Superior temporal gyrus (tissue), 1 donor: Measurements from ENCODE around the gene HADH.
A peak's percentile ranks its signal among the peaks of the same experiment; 100 is the strongest.
"Not testable (repeated sequence)": the region's sequence is repeated elsewhere in the genome, so short reads cannot be mapped to it uniquely, and the experiment has no call there.

Experiments
- DNase-seq: peaks from one replicate; pipeline ENCODE4 v3.0.0-alpha.2; 2016; ENCODE audit errors: extremely low spot score

The HADH gene

GRCh38 chr4:107996949-107997788 lies 7.5 kb downstream of the HADH start:
- DNase-seq = peak; percentile 38

- peak; percentile 29 for DNase-seq
Observed at GRCh38 chr4:107997794-107998193, 8.1 kb downstream of the HADH start.

- DNase-seq = no peak
Observed at GRCh38 chr4:107999932-108000539, 10.3 kb downstream of the HADH start.

- no peak for DNase-seq
Observed at GRCh38 chr4:108001540-108002135, 11.9 kb downstream of the HADH start.

- DNase-seq = no peak
Observed at GRCh38 chr4:108003982-108004515, 14.4 kb downstream of the HADH start.

- DNase-seq = no peak
Observed at GRCh38 chr4:108004646-108005045, 15.0 kb downstream of the HADH start.

- DNase-seq = no peak
Observed at GRCh38 chr4:108005807-108006206, 16.1 kb downstream of the HADH start.

GRCh38 chr4:108006361-108006760 lies 16.7 kb downstream of the HADH start:
- DNase-seq = no peak

GRCh38 chr4:108007984-108008383 lies 18.3 kb downstream of the HADH start:
- DNase-seq = no peak

- no peak for DNase-seq
Observed at GRCh38 chr4:108008721-108009120, 19.0 kb downstream of the HADH start.

- DNase-seq = no peak
Observed at GRCh38 chr4:108010167-108010566, 20.5 kb downstream of the HADH start.

GRCh38 chr4:108012382-108012781 lies 22.7 kb downstream of the HADH start:
- DNase-seq = not testable (repeated sequence)

- DNase-seq = no peak
Observed at GRCh38 chr4:108013327-108013726, 23.6 kb downstream of the HADH start.

- no peak for DNase-seq
Observed at GRCh38 chr4:108013955-108014354, 24.3 kb downstream of the HADH start.

GRCh38 chr4:108018040-108018883 lies 28.6 kb downstream of the HADH start:
- DNase-seq = peak; percentile 94

GRCh38 chr4:108018884-108019187 lies 29.1 kb downstream of the HADH start:
- peak; percentile 17 for DNase-seq

GRCh38 chr4:108024085-108024877 lies 34.6 kb downstream of the HADH start:
- DNase-seq = no peak

- no peak for DNase-seq
Observed at GRCh38 chr4:108024878-108025165, 35.1 kb downstream of the HADH start.

- no peak for DNase-seq
Observed at GRCh38 chr4:108029016-108029720, 39.5 kb downstream of the HADH start.

- DNase-seq = no peak
Observed at GRCh38 chr4:108029731-108030130, 40.0 kb downstream of the HADH start.

GRCh38 chr4:108030332-108030731 lies 40.6 kb downstream of the HADH start:
- DNase-seq = peak; percentile 46
